IPS DF 6.9 (cell line): ENCODE measurements around the gene MYO5A.

Source experiments
- DNase-seq: peaks from one replicate; pipeline ENCODE4 v3.0.0-alpha.2; 2013; ENCODE audit warnings: low read depth, low spot score
- H3K27ac ChIP-seq: one replicate; pipeline ENCODE4 v1.5.1; 2013; ENCODE audit warnings: low read length, control low read depth
- H3K27me3 ChIP-seq: 2 replicates; pipeline ENCODE4 v1.6.1; 2013; ENCODE audit warnings: mild to moderate bottlenecking, low read length; ENCODE audit not compliant: control insufficient read depth, insufficient read depth
- H3K36me3 ChIP-seq: 2 replicates; pipeline ENCODE4 v1.6.1; 2013; ENCODE audit warnings: low read length; ENCODE audit not compliant: control insufficient read depth, insufficient read depth
- H3K4me1 ChIP-seq: 2 replicates; pipeline ENCODE4 v1.6.1; 2013; ENCODE audit warnings: low read length; ENCODE audit not compliant: control insufficient read depth, insufficient read depth
- H3K4me3 ChIP-seq: 2 replicates; pipeline ENCODE4 v1.5.1; 2013; ENCODE audit warnings: mild to moderate bottlenecking, low read length
- H3K9me3 ChIP-seq: 2 replicates; pipeline ENCODE4 v1.6.1; 2013; ENCODE audit warnings: low read length, inconsistent platforms; ENCODE audit not compliant: control insufficient read depth, insufficient read depth
- WGBS: extraction: QIAGEN DNeasy Blood & Tissue Kit; methylation state at CpG from one replicate; pipeline ENCODE4 v1.1.7; 2013; ENCODE audit warnings: mixed read lengths, missing lambda C conversion rate; ENCODE audit not compliant: insufficient read length, insufficient coverage; 5-methylcytosine and 5-hydroxymethylcytosine counted together

The MYO5A gene

GRCh38 chr15:52540374-52541012 lies 11.8 kb upstream of the MYO5A start:
- DNase-seq, result no peak
- H3K36me3 ChIP-seq, result no peaks in the 10 kb centered on the region
- no peak overlapping the region for H3K4me3 ChIP-seq
- no peaks in the 10 kb centered on the region for H3K4me1 ChIP-seq
- no peaks in the 10 kb centered on the region for H3K27me3 ChIP-seq
- no CpG with 5 or more reads among the region's 3 CpGs for WGBS
- H3K9me3 ChIP-seq, result 0 out of 2 replicates have a peak, but pooled peaks cover 2% of the 10 kb centered on the region
- no peak overlapping the region for H3K27ac ChIP-seq

GRCh38 chr15:52537459-52537858 lies 8.8 kb upstream of the MYO5A start:
- DNase-seq, result no peak
- H3K27ac ChIP-seq, result no peak overlapping the region
- H3K36me3 ChIP-seq, result no peaks in the 10 kb centered on the region
- no peak overlapping the region for H3K4me3 ChIP-seq
- no CpG with 5 or more reads among the region's 8 CpGs for WGBS
- no peaks in the 10 kb centered on the region for H3K27me3 ChIP-seq
- H3K4me1 ChIP-seq, result no peaks in the 10 kb centered on the region
- 0 out of 2 replicates have a peak, but pooled peaks cover 2% of the 10 kb centered on the region for H3K9me3 ChIP-seq

GRCh38 chr15:52532427-52532826 lies 3.7 kb upstream of the MYO5A start:
- H3K9me3 ChIP-seq, result no peaks in the 10 kb centered on the region
- DNase-seq, result no peak
- 100% methylated on average over 1 of the region's 2 CpGs for WGBS

GRCh38 chr15:52529940-52530339 lies 1.3 kb upstream of the MYO5A start:
- Histone ChIP-seq H3K4me1 (no peaks in the 10 kb centered on the region; the same call in 1 of the 2 replicates), H3K27me3 (peaks cover 17% of the 10 kb centered on the region; the same call in 1 of the 2 replicates), H3K9me3 (no peaks in the 10 kb centered on the region), H3K27ac (no peak overlapping the region), H3K36me3 (no peaks in the 10 kb centered on the region), H3K4me3 (peak overlapping the region; percentile 80; the same call in 1 of the 2 replicates)
- no peak for DNase-seq
- WGBS, result no CpG with 5 or more reads among the region's 11 CpGs

More at GRCh38 chr15:52532427-52532826, 3.7 kb upstream of the MYO5A start:
- H3K4me3 ChIP-seq, result no peak overlapping the region
- no peaks in the 10 kb centered on the region; the same call in 1 of the 2 replicates for H3K4me1 ChIP-seq
- peaks cover 17% of the 10 kb centered on the region; the same call in 1 of the 2 replicates for H3K27me3 ChIP-seq
- H3K27ac ChIP-seq, result no peak overlapping the region
- H3K36me3 ChIP-seq, result no peaks in the 10 kb centered on the region

GRCh38 chr15:52529341-52529924 lies 753 bp upstream of the MYO5A start:
- no peak for DNase-seq
- WGBS, result no CpG with 5 or more reads among the region's 28 CpGs

GRCh38 chr15:52527911-52528563 lies 643 bp downstream of the MYO5A start:
- H3K9me3 ChIP-seq, result no peaks in the 10 kb centered on the region
- peaks cover 17% of the 10 kb centered on the region; the same call in 1 of the 2 replicates for H3K27me3 ChIP-seq
- peak overlapping the region; percentile 80 for H3K4me3 ChIP-seq
- no peaks in the 10 kb centered on the region; the same call in 1 of the 2 replicates for H3K4me1 ChIP-seq
- no peaks in the 10 kb centered on the region for H3K36me3 ChIP-seq
- DNase-seq, result no peak
- no CpG with 5 or more reads among the region's 32 CpGs for WGBS
- H3K27ac ChIP-seq, result no peak overlapping the region

More at GRCh38 chr15:52529341-52529924, 753 bp upstream of the MYO5A start:
- Histone ChIP-seq H3K36me3 (no peaks in the 10 kb centered on the region), H3K9me3 (no peaks in the 10 kb centered on the region), H3K4me1 (no peaks in the 10 kb centered on the region; the same call in 1 of the 2 replicates), H3K27ac (no peak overlapping the region), H3K27me3 (peaks cover 17% of the 10 kb centered on the region; the same call in 1 of the 2 replicates), H3K4me3 (peak overlapping the region; percentile 80; the same call in 1 of the 2 replicates)

GRCh38 chr15:52527196-52527910 lies 1.3 kb downstream of the MYO5A start:
- Histone ChIP-seq H3K27me3 (peaks cover 17% of the 10 kb centered on the region; the same call in 1 of the 2 replicates), H3K4me1 (no peaks in the 10 kb centered on the region; the same call in 1 of the 2 replicates), H3K27ac (no peak overlapping the region), H3K4me3 (no peak overlapping the region; the same call in 1 of the 2 replicates), H3K36me3 (no peaks in the 10 kb centered on the region), H3K9me3 (no peaks in the 10 kb centered on the region)
- no CpG with 5 or more reads among the region's 7 CpGs for WGBS
- no peak for DNase-seq

- no peaks in the 10 kb centered on the region for H3K4me1 ChIP-seq
- DNase-seq, result no peak
- no peaks in the 10 kb centered on the region for H3K9me3 ChIP-seq
- H3K4me3 ChIP-seq, result no peak overlapping the region
- H3K36me3 ChIP-seq, result no peaks in the 10 kb centered on the region
- no peak overlapping the region for H3K27ac ChIP-seq
- no CpG with 5 or more reads among the region's 4 CpGs for WGBS
- H3K27me3 ChIP-seq, result peaks cover 8% of the 10 kb centered on the region; the same call in 1 of the 2 replicates
These were observed 4.2 kb downstream of the MYO5A start for GRCh38 chr15:52524223-52525136.

GRCh38 chr15:52523647-52524046 lies 5.0 kb downstream of the MYO5A start:
- peaks cover 8% of the 10 kb centered on the region; the same call in 1 of the 2 replicates for H3K27me3 ChIP-seq
- H3K36me3 ChIP-seq, result no peaks in the 10 kb centered on the region
- DNase-seq, result no peak
- no peak overlapping the region for H3K27ac ChIP-seq
- H3K4me3 ChIP-seq, result no peak overlapping the region
- no peaks in the 10 kb centered on the region for H3K9me3 ChIP-seq
- H3K4me1 ChIP-seq, result no peaks in the 10 kb centered on the region
- no CpG with 5 or more reads among the region's 5 CpGs for WGBS
